Measurements from ENCODE around the gene PAQR7.

PAQR7 gene

GRCh38 chr1:25813734-25814471 lies 61.6 kb downstream of the PAQR7 start:
- DNase-seq, result no peak

- no peak for DNase-seq
These were observed 62.3 kb downstream of the PAQR7 start for GRCh38 chr1:25813071-25813733.

Data from CD4-positive, alpha-beta T cell treated with Interleukin-21 for 1 hour (primary cell).